ENCODE results near the gene PIK3R5.

PIK3R5 gene

GRCh38 chr17:8953156-8953885 is 12.2 kb downstream of the PIK3R5 start:
- Mint-ChIP-seq H3K4me3 (peak overlapping the region; percentile 63), H3K27ac (peak overlapping the region; percentile 86), H3K4me1 (peaks cover 60% of the 10 kb centered on the region), H3K27me3 (no peaks in the 10 kb centered on the region), H3K36me3 (peaks cover 24% of the 10 kb centered on the region), H3K9me3 (peaks cover 1% of the 10 kb centered on the region)
- ATAC-seq (ENCODE audit: low read depth): peak; percentile 41
- no peak for DNase-seq (ENCODE audit: low spot score in 2 of 2)

GRCh38 chr17:8952191-8952590 is 13.3 kb downstream of the PIK3R5 start:
- peaks cover 21% of the 10 kb centered on the region for H3K36me3 Mint-ChIP-seq
- H3K9me3 Mint-ChIP-seq: peaks cover 1% of the 10 kb centered on the region
- no peak for ATAC-seq (ENCODE audit: low read depth)
- DNase-seq (ENCODE audit: low spot score in 2 of 2): no peak
- H3K4me1 Mint-ChIP-seq: peaks cover 60% of the 10 kb centered on the region
- peak overlapping the region; percentile 31 for H3K4me3 Mint-ChIP-seq
- no peaks in the 10 kb centered on the region for H3K27me3 Mint-ChIP-seq
- peak overlapping the region; percentile 84 for H3K27ac Mint-ChIP-seq

- no peak for ATAC-seq (ENCODE audit: low read depth)
- Mint-ChIP-seq H3K27me3 (no peaks in the 10 kb centered on the region), H3K9me3 (peaks cover 3% of the 10 kb centered on the region), H3K36me3 (peaks cover 23% of the 10 kb centered on the region), H3K27ac (peak overlapping the region; percentile 16), H3K4me1 (peaks cover 57% of the 10 kb centered on the region), H3K4me3 (no peak overlapping the region)
- no peak for DNase-seq (ENCODE audit: low spot score in 2 of 2)
These were observed 14.3 kb downstream of the PIK3R5 start for GRCh38 chr17:8951206-8951605.

- no peaks in the 10 kb centered on the region for H3K27me3 Mint-ChIP-seq
- peak overlapping the region; percentile 1 for H3K4me3 Mint-ChIP-seq
- peak in 1 of 2 donors; percentile 6 for DNase-seq (ENCODE audit: low spot score in 2 of 2)
- peaks cover 42% of the 10 kb centered on the region for H3K4me1 Mint-ChIP-seq
- H3K27ac Mint-ChIP-seq: peak overlapping the region; percentile 61
- no peak for ATAC-seq (ENCODE audit: low read depth)
- H3K9me3 Mint-ChIP-seq: peaks cover 3% of the 10 kb centered on the region
- H3K36me3 Mint-ChIP-seq: peaks cover 33% of the 10 kb centered on the region
These were observed 16.3 kb downstream of the PIK3R5 start for GRCh38 chr17:8949061-8949661.

GRCh38 chr17:8948462-8948861 is 17.0 kb downstream of the PIK3R5 start:
- no peak for DNase-seq (ENCODE audit: low spot score in 2 of 2)
- ATAC-seq (ENCODE audit: low read depth): no peak
- Mint-ChIP-seq H3K27me3 (no peaks in the 10 kb centered on the region), H3K4me3 (no peak overlapping the region), H3K4me1 (peaks cover 43% of the 10 kb centered on the region), H3K9me3 (peaks cover 5% of the 10 kb centered on the region), H3K36me3 (peaks cover 37% of the 10 kb centered on the region), H3K27ac (peak overlapping the region; percentile 61)

- Mint-ChIP-seq H3K27ac (peak overlapping the region; percentile 7), H3K27me3 (no peaks in the 10 kb centered on the region), H3K9me3 (peaks cover 5% of the 10 kb centered on the region), H3K4me1 (peaks cover 42% of the 10 kb centered on the region), H3K4me3 (no peak overlapping the region), H3K36me3 (peaks cover 41% of the 10 kb centered on the region)
- ATAC-seq (ENCODE audit: low read depth) (no peak), DNase-seq (ENCODE audit: low spot score in 2 of 2) (no peak)
These were observed 18.3 kb downstream of the PIK3R5 start for GRCh38 chr17:8947201-8947600.

- ATAC-seq (ENCODE audit: low read depth) (no peak), DNase-seq (ENCODE audit: low spot score in 2 of 2) (no peak)
- Mint-ChIP-seq H3K9me3 (peaks cover 5% of the 10 kb centered on the region), H3K36me3 (peaks cover 39% of the 10 kb centered on the region), H3K4me3 (no peak overlapping the region), H3K27me3 (no peaks in the 10 kb centered on the region), H3K27ac (peak overlapping the region; percentile 7), H3K4me1 (peaks cover 48% of the 10 kb centered on the region)
These were observed 19.0 kb downstream of the PIK3R5 start for GRCh38 chr17:8946476-8946875.

- Mint-ChIP-seq H3K36me3 (peaks cover 36% of the 10 kb centered on the region), H3K27ac (peak overlapping the region; percentile 56)
These were observed 19.4 kb downstream of the PIK3R5 start for GRCh38 chr17:8946071-8946470.

GRCh38 chr17:8944748-8945147 is 20.8 kb downstream of the PIK3R5 start:
- DNase-seq (ENCODE audit: low spot score in 2 of 2) (no peak), ATAC-seq (ENCODE audit: low read depth) (no peak)
- H3K4me1 Mint-ChIP-seq: peaks cover 54% of the 10 kb centered on the region
- H3K27ac Mint-ChIP-seq: no peak overlapping the region
- peaks cover 4% of the 10 kb centered on the region for H3K9me3 Mint-ChIP-seq
- H3K4me3 Mint-ChIP-seq: no peak overlapping the region
- H3K36me3 Mint-ChIP-seq: peaks cover 31% of the 10 kb centered on the region
- H3K27me3 Mint-ChIP-seq: no peaks in the 10 kb centered on the region

More at GRCh38 chr17:8946071-8946470, 19.4 kb downstream of the PIK3R5 start:
- ATAC-seq (ENCODE audit: low read depth) (no peak), DNase-seq (ENCODE audit: low spot score in 2 of 2) (no peak)
- Mint-ChIP-seq H3K4me1 (peaks cover 48% of the 10 kb centered on the region), H3K9me3 (peaks cover 5% of the 10 kb centered on the region), H3K4me3 (no peak overlapping the region), H3K27me3 (no peaks in the 10 kb centered on the region)

- ATAC-seq (ENCODE audit: low read depth): no peak
- no peak for DNase-seq (ENCODE audit: low spot score in 2 of 2)
- no peak overlapping the region for H3K4me3 Mint-ChIP-seq
- H3K9me3 Mint-ChIP-seq: peaks cover 4% of the 10 kb centered on the region
- H3K27me3 Mint-ChIP-seq: no peaks in the 10 kb centered on the region
- peaks cover 55% of the 10 kb centered on the region for H3K4me1 Mint-ChIP-seq
- H3K36me3 Mint-ChIP-seq: peaks cover 35% of the 10 kb centered on the region
- peak overlapping the region; percentile 18 for H3K27ac Mint-ChIP-seq
These were observed 21.4 kb downstream of the PIK3R5 start for GRCh38 chr17:8944083-8944482.

GRCh38 chr17:8941980-8942622 is 23.4 kb downstream of the PIK3R5 start:
- Mint-ChIP-seq H3K27me3 (no peaks in the 10 kb centered on the region), H3K4me3 (peak overlapping the region; percentile 79), H3K36me3 (peaks cover 39% of the 10 kb centered on the region), H3K4me1 (peaks cover 50% of the 10 kb centered on the region), H3K27ac (peak overlapping the region; percentile 88), H3K9me3 (peaks cover 5% of the 10 kb centered on the region)
- DNase-seq (ENCODE audit: low spot score in 2 of 2) (no peak), ATAC-seq (ENCODE audit: low read depth) (peak; percentile 14)

- Mint-ChIP-seq H3K4me3 (peak overlapping the region; percentile 79), H3K36me3 (peaks cover 37% of the 10 kb centered on the region), H3K27me3 (no peaks in the 10 kb centered on the region), H3K4me1 (peaks cover 47% of the 10 kb centered on the region), H3K9me3 (peaks cover 3% of the 10 kb centered on the region), H3K27ac (peak overlapping the region; percentile 88)
- ATAC-seq (ENCODE audit: low read depth): peak; percentile 67
- DNase-seq (ENCODE audit: low spot score in 2 of 2): peak; percentile 14 to 33
These were observed 24.0 kb downstream of the PIK3R5 start for GRCh38 chr17:8941520-8941919.

- Mint-ChIP-seq H3K27ac (peak overlapping the region; percentile 88), H3K27me3 (no peaks in the 10 kb centered on the region), H3K4me3 (peak overlapping the region; percentile 79), H3K9me3 (peaks cover 3% of the 10 kb centered on the region), H3K36me3 (peaks cover 38% of the 10 kb centered on the region), H3K4me1 (peaks cover 51% of the 10 kb centered on the region)
- ATAC-seq (ENCODE audit: low read depth) (no peak), DNase-seq (ENCODE audit: low spot score in 2 of 2) (no peak)
These were observed 24.5 kb downstream of the PIK3R5 start for GRCh38 chr17:8940866-8941471.
